NCI-H774 (cell line): ENCODE results near the gene NOP53.
"Not testable (repeated sequence)": the region's sequence is repeated elsewhere in the genome, so short reads cannot be mapped to it uniquely, and the experiment has no call there.

ENCODE experiments used
- DNase-seq: peaks from one replicate; lab custom pipeline; 2025; lab: John Stamatoyannopoulos, UW

The NOP53 gene

DNA sequence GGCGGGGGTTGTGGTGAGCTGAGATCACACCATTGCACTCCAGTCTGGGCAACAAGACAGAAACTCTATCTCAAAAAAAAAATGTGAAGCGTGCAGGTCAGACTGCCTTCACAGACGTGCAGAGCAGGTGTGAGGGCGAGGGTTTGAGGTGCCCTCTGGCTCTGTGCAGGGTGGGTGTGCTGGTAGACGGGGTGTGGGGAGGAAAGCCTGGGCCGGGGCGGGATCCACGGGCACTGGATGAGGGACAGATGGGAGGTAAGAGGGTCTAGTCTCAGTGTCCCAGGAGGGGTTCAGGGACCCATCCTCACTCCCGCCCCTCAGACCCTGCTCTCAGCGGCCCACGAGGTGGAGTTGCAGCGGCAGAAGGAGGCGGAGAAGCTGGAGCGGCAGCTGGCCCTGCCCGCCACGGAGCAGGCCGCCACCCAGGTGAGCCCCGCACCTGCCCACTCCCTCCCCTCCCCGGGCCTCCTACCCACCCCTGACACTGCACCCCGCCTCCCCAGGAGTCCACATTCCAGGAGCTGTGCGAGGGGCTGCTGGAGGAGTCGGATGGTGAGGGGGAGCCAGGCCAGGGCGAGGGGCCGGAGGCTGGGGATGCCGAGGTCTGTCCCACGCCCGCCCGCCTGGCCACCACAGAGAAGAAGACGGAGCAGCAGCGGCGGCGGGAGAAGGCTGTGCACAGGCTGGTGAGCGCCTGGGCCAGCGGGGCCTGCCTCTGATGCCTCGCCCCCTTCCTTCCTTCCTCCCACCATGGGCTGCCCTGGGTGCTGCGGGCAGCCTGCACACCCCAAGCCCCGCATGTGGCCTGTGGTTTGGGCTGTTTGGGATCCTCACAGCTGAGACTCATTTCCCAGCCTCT is 9.1 kb downstream of the NOP53 start:
- DNase-seq: no peak

DNA sequence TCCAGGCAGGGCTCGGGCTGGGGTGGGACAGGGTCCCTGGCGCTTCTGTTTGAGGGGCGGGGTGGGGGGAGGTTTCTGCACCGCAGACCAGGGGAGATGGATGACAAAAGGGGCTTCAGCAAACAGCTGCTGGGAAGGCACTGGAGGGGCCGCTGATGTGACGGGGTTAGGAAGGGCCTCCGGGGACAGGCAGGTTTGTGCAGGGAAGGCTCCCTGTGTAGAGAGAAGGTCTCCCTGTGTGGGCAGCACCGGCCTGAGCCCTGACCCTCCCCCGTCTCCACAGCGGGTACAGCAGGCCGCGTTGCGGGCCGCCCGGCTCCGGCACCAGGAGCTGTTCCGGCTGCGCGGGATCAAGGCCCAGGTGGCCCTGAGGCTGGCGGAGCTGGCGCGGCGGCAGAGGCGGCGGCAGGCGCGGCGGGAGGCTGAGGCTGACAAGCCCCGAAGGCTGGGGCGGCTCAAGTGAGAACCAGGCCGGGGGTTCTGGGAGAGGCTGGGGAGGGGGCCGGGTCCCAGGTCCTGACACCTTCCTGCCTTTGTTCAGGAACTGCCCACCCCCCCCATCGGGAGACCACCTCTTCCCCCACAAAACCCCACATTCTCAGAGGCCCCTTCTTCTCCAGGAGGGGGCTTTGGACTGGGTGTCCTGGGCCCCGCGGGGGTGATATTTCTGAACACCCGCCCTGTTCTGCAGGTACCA is 9.9 kb downstream of the NOP53 start:
- DNase-seq: no peak

GRCh38 chr19:47755762-47756626 is 10.6 kb downstream of the NOP53 start:
- no peak for DNase-seq

- DNase-seq: no peak
Observed at GRCh38 chr19:47756627-47756929, 11.2 kb downstream of the NOP53 start.

DNA sequence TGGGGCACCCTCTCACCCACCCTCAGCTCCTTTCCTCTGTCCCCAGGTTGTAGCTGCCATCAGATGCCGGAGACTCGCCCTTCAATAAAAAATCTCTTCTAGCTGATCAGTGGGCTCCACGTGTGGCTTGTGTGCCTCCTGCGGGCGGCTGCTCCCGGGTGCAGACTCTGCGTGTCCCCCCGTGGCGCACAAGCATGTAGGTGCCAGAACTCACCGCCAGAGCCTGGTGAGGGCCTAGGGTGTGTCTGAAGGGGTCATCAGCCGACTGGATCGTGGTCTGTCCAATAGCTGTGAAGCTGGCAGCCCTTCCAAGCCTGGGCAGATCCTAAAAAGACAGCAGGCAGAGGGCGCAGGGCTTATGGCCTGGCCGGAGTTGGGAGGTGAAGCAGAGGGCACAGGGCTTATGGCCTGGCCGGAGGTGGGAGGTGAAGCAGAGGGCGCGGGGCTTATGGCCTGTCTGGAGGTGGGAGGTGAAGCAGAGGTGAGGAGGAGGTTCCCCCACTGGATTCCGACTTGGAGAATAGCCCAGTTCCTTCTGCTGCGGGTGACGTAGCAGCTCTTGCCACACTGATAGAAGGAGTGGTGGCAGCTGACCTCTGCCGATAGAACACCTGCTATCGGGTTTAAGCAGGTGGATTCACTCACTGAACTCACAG is 11.7 kb downstream of the NOP53 start:
- DNase-seq: no peak

- DNase-seq: no peak
Observed at GRCh38 chr19:47757617-47758442, 12.5 kb downstream of the NOP53 start.

GRCh38 chr19:47758443-47758804 is 13.1 kb downstream of the NOP53 start:
- no peak for DNase-seq

GRCh38 chr19:47760632-47760999 is 15.3 kb downstream of the NOP53 start:
- no peak for DNase-seq

GRCh38 chr19:47761566-47761965 is 16.2 kb downstream of the NOP53 start:
- DNase-seq: no peak

GRCh38 chr19:47762151-47762550 is 16.8 kb downstream of the NOP53 start:
- DNase-seq: no peak

DNA sequence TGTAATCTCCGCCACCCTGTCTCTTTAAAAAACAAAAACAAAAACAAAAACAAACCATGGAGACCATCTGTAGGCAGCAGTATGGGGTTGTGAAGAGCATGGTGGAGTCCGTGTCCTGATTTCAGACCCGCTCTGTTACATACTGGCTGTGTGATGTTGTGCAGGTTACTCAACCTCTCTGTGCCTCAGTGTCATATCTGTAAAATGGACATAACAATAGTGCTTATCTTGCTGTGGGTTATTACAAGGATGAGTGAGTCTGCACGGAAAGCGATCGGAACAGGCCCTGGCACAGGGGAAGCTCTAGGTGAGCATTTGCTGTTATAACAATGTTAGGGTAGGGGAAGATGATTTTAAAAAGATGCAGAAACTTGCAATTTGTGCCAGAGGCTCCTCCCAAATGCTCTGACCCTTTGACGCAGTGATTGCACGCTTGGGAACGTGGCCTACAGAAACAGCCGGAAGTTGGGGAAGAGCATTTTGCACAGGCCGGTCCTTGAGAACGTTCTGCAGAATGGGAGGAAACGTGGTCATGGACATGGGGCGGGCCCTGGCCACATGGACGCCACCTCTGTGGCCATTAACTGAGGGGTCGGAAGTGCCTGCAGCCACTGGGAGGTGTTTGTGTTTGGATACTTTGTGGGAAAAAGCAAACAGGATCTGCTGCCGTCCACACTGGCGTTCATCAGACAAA is 17.4 kb downstream of the NOP53 start:
- DNase-seq: no peak

DNA sequence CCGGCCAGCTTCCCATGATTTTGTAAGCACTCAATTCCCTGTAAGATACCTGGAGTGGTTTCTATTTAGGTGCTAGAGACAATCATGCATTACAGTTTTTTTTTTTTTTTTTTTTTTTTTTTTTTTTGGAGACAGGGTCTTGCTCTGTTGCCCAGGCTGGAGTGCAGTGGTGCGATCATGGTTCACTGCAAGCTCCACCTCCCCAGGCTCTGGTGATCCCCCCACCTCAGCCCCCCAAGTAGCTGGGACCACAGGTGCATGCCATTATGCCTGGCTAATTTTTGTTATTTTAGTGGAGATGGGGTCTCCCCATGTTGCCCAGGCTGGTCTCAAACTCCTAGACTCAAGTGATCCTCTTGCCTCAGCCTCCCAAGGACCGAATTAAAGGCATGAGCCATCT is 19.4 kb downstream of the NOP53 start:
- DNase-seq: not testable (repeated sequence)

DNA sequence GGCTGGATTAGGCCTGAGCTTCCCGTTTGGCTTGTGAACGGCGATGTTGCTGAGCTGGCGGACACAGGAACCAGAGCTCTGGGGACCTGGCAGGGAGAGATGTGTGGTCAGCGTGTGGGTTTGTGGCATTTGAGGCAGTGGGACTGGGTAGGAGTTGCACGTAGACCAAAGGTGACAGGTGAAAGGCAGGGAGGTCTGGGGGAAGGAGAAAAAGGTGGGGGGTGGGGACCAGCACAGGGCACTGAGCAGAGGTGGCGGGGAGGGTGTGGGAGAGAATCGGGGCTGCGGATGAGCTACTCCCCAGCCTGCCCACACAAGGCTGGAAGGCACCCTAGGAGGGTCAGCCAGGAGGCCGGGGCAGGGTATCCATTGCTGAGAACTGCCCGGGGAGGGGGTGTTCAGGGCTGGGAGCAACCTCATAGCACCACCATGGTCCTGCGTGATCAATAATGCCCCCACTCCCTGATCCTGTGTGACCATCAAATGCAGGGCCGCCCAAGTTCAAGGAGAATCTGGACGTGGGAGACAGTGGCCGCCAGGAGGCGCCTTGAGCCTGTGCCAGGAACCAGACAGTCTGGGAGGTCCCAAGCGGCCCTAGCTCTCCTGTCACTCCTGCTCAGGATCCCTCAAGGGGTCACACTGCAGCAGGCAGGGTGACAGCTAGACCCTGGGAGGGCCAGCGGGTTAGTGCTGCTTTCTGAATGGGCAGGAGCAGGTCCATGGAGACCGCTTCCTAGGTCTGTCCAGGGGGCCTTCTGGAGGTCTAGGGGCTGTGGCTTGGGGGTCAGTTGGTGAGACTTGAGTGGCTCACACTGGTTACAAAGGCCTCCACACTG is 20.4 kb downstream of the NOP53 start:
- DNase-seq: peak; percentile 11

DNA sequence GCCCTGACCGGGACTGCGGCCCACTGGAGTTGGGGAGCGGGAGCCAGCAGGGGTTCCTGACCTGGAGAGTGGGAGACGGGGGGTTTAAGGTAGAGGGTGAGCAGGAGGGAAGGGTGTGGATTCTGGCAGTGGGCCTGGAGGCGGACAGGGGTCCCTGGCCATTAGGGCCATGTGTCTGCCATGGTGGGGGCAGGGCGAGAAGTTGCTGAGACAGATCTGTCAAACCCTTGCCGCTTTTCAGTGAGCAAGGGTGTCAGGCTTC is 20.9 kb downstream of the NOP53 start:
- DNase-seq: no peak

GRCh38 chr19:47766670-47767069 is 21.3 kb downstream of the NOP53 start:
- DNase-seq: no peak

DNA sequence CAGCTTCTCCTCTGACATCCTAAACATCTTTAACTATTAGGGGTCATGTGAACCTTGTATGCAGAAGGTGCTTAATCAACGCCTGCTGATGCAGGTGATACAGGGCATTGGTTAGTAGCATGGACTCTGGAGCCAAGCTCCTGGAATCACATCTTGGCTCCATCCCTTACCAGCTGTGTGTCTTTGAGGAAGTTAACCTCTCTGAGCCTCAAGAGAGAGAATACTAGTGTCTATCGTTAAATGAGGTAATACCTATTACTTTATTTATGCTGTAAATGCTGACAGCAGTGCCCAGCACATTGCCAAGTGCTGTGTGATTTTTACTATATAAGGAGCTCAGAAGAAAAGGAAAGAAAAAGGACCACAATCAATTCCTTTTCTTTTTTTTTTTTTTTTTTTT is 22.0 kb downstream of the NOP53 start:
- DNase-seq: no peak

- DNase-seq: no peak
Observed at GRCh38 chr19:47768604-47769003, 23.3 kb downstream of the NOP53 start.

- DNase-seq: no peak
Observed at GRCh38 chr19:47769534-47769933, 24.2 kb downstream of the NOP53 start.

DNA sequence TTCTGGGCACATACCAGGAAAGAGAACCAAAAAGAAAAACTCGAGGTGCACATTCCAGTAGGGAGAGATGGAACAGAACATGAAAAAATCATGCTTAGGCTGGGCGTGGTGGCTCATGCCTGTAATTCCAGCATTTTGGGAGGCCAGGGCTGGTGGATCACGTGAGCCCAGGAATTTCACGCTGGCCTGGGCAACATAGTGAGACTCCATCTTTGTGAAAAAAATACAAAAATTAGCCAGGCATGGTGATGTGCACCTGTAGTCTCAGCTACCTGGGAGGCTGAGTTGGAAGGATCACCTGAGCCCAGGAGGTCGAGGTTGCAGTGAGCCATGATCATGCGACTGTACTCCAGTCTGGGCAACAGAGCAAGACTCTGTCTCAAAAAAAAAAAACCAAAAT is 25.9 kb downstream of the NOP53 start:
- not testable (repeated sequence) for DNase-seq

DNA sequence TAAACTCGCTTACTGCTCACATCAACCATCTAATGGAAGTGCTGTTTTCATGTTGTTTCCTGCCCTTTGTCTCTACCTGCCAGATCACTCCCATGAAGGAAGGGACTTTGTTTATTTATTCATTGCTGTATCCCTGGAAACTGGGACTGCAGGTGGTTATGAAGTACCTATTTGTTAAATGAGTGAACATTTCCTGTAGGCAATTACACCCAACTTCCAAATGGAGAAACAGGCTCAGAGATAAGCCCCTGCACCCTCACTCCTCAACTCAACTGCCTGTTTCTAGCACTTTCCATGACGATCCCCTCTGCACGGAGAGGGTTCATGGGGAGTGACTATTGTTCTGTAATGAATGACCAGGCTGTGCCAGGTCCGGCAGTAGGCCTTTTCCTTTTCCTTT is 31.2 kb downstream of the NOP53 start:
- peak; percentile 94 for DNase-seq
